ENCODE results near the gene KCNC2. TPM values are rescaled to one million over a fixed set of nuclear protein-coding genes. Genes with fewer than 3 reads are reported as not detected.

Gene KCNC2
- total RNA-seq, 1 experiment from 2014 or later, result not detected

DNA sequence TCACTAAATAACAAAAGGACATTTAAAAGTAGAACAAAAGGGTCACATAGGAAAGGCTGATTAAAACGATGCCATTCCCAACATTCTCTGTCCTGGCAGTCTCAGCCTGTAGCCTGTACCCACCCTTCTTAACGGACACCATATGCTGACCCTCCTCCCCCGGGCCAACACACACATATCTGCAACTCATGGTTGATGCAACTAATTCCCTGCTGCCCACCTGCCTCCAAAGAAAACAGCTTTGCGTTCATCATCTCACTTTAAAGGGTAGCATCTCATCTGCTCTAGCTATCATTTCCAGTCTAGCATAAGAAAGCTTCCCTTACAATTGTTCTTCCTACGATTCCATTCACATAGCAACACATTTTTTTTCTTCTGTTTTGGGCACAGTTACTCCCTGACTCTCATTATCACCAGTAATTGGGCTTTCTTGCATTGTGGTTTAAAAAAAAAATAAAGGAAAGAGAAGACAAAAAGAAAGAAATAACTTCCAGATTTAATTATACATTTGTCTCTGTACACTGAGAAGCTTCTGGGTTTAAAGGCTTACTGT is 92.9 kb downstream of the KCNC2 start:
- TF ChIP-seq, protein P1, sequence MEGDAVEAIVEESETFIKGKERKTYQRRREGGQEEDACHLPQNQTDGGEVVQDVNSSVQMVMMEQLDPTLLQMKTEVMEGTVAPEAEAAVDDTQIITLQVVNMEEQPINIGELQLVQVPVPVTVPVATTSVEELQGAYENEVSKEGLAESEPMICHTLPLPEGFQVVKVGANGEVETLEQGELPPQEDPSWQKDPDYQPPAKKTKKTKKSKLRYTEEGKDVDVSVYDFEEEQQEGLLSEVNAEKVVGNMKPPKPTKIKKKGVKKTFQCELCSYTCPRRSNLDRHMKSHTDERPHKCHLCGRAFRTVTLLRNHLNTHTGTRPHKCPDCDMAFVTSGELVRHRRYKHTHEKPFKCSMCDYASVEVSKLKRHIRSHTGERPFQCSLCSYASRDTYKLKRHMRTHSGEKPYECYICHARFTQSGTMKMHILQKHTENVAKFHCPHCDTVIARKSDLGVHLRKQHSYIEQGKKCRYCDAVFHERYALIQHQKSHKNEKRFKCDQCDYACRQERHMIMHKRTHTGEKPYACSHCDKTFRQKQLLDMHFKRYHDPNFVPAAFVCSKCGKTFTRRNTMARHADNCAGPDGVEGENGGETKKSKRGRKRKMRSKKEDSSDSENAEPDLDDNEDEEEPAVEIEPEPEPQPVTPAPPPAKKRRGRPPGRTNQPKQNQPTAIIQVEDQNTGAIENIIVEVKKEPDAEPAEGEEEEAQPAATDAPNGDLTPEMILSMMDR (conservative IDR thresholded peaks at IDR 0.05; ENCODE audit: low read depth, low read length), result no peak
- TF ChIP-seq EZH2 (IDR thresholded peaks at IDR 0.05; ENCODE audit: borderline replicate concordance, low read depth, low read length, poor library complexity, severe bottlenecking), result no peak
- no peak overlapping the region for H3K4me3 ChIP-seq (ENCODE audit: low read depth, low read length, poor library complexity, severe bottlenecking)
- DNase-seq (ENCODE audit: low spot score), result no peak
- intact Hi-C loops (cut with micrococcal nuclease; ENCODE audit: unreplicated experiment), result no loop called here
- no TSS peak for BruUV-seq (replicated peaks)
- no peaks in the 10 kb centered on the region for H3K36me3 ChIP-seq (ENCODE audit: insufficient read depth, low read length, poor library complexity, severe bottlenecking)
- CTCF ChIA-PET, result no interaction called here
- POLR2A ChIA-PET (ENCODE audit: low non-redundant PET), result no interaction called here
- H3K4me1 ChIP-seq (ENCODE audit: insufficient read depth, low read length, poor library complexity, severe bottlenecking), result peaks cover 18% of the 10 kb centered on the region
- no peaks in the 10 kb centered on the region for H3K27me3 ChIP-seq (replicated peaks; ENCODE audit: insufficient read depth, low read depth, low read length, poor library complexity)
- H3K27ac ChIP-seq (ENCODE audit: low read depth, low read length, poor library complexity, severe bottlenecking), result no peak overlapping the region
- no peaks in the 10 kb centered on the region for H3K9me3 ChIP-seq (ENCODE audit: low read depth, low read length, poor library complexity, severe bottlenecking)

DNA sequence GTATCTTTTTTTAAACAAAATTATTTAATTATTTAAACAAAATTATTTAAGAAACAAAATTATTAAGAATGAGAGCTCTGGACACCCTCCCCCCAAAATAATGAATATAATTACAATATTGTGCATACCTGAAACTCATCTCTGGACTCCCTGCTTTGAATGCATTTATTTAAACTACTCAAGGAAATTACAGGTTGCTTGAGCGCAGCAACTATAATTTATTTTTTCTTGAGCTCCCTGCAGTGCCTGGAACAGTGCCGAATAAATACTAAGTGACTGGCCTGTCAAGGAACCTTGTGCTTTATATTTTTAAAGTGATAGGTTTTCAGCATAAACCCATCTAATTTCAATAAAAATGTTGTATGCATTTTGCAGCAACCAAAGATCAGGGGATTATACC is 93.9 kb downstream of the KCNC2 start:
- CTCF ChIA-PET, result no interaction called here
- H3K27ac ChIP-seq (ENCODE audit: low read depth, low read length, poor library complexity, severe bottlenecking), result no peak overlapping the region
- POLR2A ChIA-PET (ENCODE audit: low non-redundant PET), result no interaction called here
- no peak for DNase-seq (ENCODE audit: low spot score)
- intact Hi-C loops (cut with micrococcal nuclease; ENCODE audit: unreplicated experiment), result no loop called here
- no peaks in the 10 kb centered on the region for H3K27me3 ChIP-seq (replicated peaks; ENCODE audit: insufficient read depth, low read depth, low read length, poor library complexity)
- H3K4me1 ChIP-seq (ENCODE audit: insufficient read depth, low read length, poor library complexity, severe bottlenecking), result peaks cover 11% of the 10 kb centered on the region
- H3K9me3 ChIP-seq (ENCODE audit: low read depth, low read length, poor library complexity, severe bottlenecking), result no peaks in the 10 kb centered on the region
- TF ChIP-seq, protein P1 (conservative IDR thresholded peaks at IDR 0.05; ENCODE audit: low read depth, low read length), result no peak
- no peak for TF ChIP-seq EZH2 (IDR thresholded peaks at IDR 0.05; ENCODE audit: borderline replicate concordance, low read depth, low read length, poor library complexity, severe bottlenecking)
- no peaks in the 10 kb centered on the region for H3K36me3 ChIP-seq (ENCODE audit: insufficient read depth, low read length, poor library complexity, severe bottlenecking)
- BruUV-seq (replicated peaks), result no TSS peak
- no peak overlapping the region for H3K4me3 ChIP-seq (ENCODE audit: low read depth, low read length, poor library complexity, severe bottlenecking)

DNA sequence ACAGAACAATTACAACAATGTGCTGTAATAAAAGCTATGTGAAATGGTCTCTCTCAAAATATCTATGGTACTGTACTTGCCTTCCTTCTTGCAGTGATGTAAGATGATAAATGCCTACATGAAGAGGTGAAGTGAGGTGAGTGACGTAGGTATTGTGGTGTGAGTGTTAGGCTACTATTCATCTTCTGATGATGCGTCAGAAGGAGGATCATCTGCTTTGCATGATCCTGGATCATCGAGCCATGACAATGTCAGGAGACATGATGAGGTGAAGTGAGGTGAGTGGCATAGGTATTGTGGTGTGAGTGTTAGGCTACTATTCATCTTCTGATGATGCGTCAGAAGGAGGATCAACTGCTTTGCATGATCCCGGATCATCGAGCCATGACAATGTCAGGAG is 105.8 kb downstream of the KCNC2 start:
- intact Hi-C loops (cut with micrococcal nuclease; ENCODE audit: unreplicated experiment), result no loop called here
- Histone ChIP-seq H3K4me3 (ENCODE audit: low read depth, low read length, poor library complexity, severe bottlenecking) (no peak overlapping the region), H3K4me1 (ENCODE audit: insufficient read depth, low read length, poor library complexity, severe bottlenecking) (no peaks in the 10 kb centered on the region), H3K27ac (ENCODE audit: low read depth, low read length, poor library complexity, severe bottlenecking) (no peak overlapping the region), H3K27me3 (replicated peaks; ENCODE audit: insufficient read depth, low read depth, low read length, poor library complexity) (no peaks in the 10 kb centered on the region), H3K9me3 (ENCODE audit: low read depth, low read length, poor library complexity, severe bottlenecking) (no peaks in the 10 kb centered on the region), H3K36me3 (ENCODE audit: insufficient read depth, low read length, poor library complexity, severe bottlenecking) (no peaks in the 10 kb centered on the region)
- ChIA-PET POLR2A (ENCODE audit: low non-redundant PET) (no interaction called here), CTCF (no interaction called here)
- no TSS peak for BruUV-seq (replicated peaks)
- TF ChIP-seq EZH2 (IDR thresholded peaks at IDR 0.05; ENCODE audit: borderline replicate concordance, low read depth, low read length, poor library complexity, severe bottlenecking), result no peak
- TF ChIP-seq, protein P1 (conservative IDR thresholded peaks at IDR 0.05; ENCODE audit: low read depth, low read length), result no peak
- DNase-seq (ENCODE audit: low spot score), result no peak

Measured in A673 (cell line).